GM04504 (cell line): ENCODE data around the gene PPME1.
"Not testable (repeated sequence)": the region's sequence is repeated elsewhere in the genome, so short reads cannot be mapped to it uniquely, and the experiment has no call there.

Experiments
- DNase-seq: peaks from one replicate; pipeline ENCODE4 v3.0.0-alpha.2; 2012; ENCODE audit warnings: low read depth

Gene PPME1

GRCh38 chr11:74170694-74171629, at the start of gene PPME1, which contains the start of gene C2CD3:
PPME1 (plus strand) TSS chr11:74171289; CDS start chr11:74171422, 133 bp downstream.
C2CD3 (minus strand) TSS chr11:74171002; CDS start chr11:74170792, 210 bp downstream.
- DNase-seq = peak; percentile 100

DNA sequence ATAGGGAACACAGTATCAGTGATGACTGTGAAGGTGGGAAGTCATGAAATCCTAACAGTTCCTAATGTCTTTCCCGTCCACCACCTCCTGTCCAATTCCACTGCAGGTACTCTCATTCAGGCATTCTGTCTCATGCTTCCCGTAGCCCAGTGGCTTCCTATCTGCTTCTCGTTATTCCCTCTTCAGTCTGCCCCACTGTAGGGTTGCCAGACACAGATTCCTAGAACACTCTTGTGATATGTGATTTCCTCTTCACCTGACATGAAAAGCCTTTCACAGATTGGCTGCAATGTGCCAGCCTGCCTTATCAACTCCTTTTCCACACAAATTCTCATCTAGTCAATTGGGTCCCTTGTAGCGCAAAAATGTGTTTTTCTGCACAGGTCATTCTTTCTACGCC, 49.3 kb upstream of the PPME1 start:
- no peak for DNase-seq

GRCh38 chr11:74123008-74123448, 48.1 kb upstream of the PPME1 start:
- no peak for DNase-seq

GRCh38 chr11:74129121-74129520, 42.0 kb upstream of the PPME1 start:
- DNase-seq = not testable (repeated sequence)

- no peak for DNase-seq
These were observed 38.3 kb upstream of the PPME1 start for GRCh38 chr11:74132833-74133232.

- no peak for DNase-seq
These were observed 37.7 kb upstream of the PPME1 start for GRCh38 chr11:74133436-74133835.

GRCh38 chr11:74134661-74135060, 36.4 kb upstream of the PPME1 start:
- DNase-seq = no peak

DNA sequence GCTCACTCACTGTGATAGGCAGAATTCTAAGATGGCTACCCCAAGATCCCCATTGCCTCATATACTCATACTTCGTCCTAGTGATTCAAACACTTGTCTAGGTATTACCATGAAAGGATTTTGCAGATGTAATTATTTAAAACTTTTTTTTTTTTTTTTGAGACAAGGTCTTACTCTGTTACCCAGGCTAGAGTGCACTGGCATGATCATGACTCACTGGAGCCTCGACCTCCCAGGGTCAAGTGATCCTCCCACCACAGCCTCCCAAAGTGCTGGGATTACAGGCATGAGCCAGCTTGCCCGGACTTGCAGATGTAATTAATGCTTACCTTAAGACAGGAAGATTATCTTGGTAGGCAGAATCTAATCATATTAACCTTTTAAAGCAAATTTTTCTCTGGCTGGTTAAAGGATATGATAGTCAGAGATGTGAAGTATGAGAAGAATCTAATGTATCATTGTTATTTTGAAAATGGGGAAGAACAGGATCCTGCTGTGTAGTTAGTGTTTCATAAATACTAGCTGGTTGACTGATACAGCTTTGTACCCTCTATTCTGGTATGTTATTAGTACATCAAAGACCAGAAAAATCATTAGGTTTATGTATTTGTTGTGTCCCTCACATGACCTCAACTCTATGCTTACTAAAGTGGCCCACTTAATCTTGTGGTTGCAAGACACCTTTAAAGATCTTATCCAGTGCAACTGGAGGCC, 35.8 kb upstream of the PPME1 start:
- DNase-seq = no peak

DNA sequence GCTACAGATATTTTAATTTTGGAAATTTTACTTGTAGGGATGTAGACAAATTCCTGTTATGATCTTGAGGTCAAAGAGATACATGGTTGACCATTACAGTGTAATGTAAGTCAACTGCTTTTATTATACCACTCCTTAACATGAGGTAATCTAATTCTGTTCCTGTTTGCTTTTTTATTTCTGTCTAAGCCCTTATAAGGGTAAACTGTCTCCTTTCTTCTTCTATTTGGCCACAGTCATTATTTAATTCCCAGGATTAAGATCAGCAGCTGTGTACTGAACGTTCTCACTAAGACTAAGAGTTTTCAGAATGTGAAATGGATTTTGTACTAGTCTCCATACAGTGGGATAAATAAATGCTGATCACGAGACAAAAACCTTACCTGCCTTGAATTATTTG, 33.1 kb upstream of the PPME1 start:
- no peak for DNase-seq

GRCh38 chr11:74138572-74138971, 32.5 kb upstream of the PPME1 start:
- peak; percentile 88 for DNase-seq

- DNase-seq = no peak
These were observed 31.8 kb upstream of the PPME1 start for GRCh38 chr11:74139151-74139918.

DNA sequence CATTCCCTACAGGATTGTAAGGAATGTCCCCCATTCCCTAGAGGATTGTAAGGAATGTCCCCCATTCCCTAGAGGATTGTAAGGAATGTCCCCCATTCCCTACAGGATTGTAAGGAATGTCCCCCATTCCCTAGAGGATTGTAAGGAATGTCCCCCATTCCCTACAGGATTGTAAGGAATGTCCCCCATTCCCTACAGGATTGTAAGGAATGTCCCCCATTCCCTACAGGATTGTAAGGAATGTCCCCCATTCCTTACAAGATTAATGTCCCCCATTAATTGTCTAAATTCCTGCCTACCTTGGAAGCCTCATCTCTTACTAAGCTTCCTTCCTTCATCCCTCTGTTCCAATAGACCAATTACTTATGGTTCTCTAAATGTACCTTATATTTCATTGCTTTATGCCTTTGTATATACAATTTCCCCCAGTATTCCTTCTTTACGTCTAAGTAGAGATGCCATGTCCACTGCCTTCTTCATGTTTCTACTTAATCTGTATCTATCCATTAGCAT, 31.1 kb upstream of the PPME1 start:
- DNase-seq = not testable (repeated sequence)

DNA sequence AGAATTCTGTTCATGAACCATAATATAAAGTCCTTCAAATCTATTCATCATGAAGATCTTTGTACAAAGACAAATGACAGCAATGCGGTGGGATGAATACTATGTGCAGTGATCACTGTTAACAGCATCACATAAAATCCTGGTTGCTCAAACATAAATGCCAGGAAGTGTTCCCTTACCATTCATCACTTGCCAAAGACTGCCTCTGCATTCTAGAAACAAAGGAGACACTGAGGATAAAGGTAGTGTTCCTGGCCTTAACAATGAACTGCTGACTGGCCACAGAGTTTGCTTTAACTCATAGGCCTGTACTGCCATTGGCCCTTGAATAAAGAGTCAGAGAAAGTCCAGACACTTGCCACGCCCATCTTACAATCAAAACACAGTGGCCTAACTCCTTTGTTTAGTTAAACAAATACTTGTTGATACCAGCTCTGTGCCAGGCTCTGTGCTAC, 29.8 kb upstream of the PPME1 start:
- DNase-seq = no peak

GRCh38 chr11:74141908-74142307, 29.2 kb upstream of the PPME1 start:
- no peak for DNase-seq

GRCh38 chr11:74142624-74143023, 28.5 kb upstream of the PPME1 start:
- no peak for DNase-seq

DNA sequence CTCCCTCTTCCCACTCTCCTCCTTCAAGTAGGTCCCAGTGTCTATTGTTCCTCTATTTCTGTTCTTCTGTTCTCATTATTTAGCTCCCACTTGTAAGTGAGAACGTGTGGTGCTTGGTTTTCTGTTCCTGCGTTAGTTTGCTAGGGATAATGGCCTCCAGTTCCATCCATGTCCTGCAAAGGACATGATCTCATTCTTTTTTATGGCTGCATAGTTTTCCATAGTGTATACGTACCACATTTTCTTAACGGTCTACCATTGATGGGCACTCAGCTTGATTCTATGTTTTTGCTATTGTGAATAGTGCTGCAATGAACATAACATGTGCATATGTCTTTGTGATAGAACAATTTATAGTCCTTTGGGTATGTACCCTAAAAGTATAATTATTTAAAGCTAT, 26.5 kb upstream of the PPME1 start:
- DNase-seq = no peak

DNA sequence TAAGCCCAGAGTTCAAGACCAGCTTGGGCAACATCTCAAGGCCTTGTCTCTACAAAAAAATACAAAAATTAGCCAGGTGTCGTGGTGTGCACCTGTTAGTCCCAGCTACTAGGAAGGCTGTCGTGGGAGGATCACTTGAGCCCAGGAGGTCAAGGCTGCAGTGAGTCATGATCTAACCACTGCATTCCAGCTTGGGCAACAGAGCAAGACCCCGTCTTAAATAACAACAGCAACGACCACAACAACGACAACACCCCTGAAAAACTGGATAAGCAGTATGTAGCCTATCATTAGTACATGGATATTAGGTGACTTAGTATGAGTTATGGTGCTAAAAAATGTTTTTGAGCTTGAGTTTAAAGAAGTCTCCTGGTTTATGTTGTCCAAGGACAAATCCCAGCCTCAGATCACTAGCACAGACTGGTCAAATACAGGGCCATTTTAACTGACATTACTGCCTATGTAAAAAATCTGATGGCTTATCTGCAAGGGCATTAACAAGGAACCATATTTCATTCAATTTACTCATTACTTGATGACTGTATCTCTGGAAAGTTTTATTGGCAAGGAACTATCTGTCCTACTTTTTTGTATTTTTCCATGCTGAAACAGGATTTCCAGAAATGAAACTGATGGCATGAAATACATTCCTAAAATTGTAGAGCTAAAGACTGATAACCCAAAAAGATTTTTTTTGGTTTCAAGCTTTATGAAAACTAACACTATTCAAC, 23.7 kb upstream of the PPME1 start:
- no peak for DNase-seq

- no peak for DNase-seq
These were observed 17.9 kb upstream of the PPME1 start for GRCh38 chr11:74153224-74153623.

GRCh38 chr11:74154620-74155281, 16.3 kb upstream of the PPME1 start:
- no peak for DNase-seq

DNA sequence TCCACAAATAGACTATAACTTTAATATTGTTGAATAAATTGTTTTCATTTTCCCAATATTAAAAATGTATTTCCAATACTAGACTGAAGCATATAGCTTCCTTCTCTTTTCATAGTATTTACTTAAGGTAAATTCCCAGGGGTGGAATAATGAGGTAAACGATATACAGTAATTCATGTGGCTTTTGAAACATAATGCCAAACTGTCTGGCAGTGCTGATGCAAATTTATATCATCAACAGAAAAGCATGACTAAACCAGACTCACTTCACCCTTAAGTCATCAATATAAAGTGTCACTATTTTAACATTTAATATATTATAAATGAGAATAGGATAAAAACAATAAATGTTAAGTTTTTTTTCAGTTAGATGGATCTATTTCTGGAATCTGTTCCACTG, 13.9 kb upstream of the PPME1 start:
- DNase-seq = no peak

DNA sequence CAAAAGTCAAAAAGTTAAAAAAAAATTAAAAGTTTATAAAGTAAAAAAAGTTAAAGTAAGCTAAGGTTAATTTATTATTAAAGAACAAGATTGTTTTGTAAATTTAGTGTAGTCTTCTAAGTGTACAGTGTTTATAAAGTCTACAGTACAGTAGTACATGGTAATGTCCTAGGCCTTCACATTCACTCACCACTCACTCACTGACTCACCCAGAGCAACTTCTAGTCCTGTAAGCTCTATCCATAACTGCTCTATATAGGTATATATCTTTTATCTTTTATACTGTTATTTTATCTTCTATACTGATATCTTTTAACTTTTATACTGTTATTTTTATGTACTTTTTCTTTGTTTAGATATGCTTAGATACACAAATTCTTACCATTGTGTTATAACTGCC, 11.4 kb upstream of the PPME1 start:
- no peak for DNase-seq
